ENCODE data around the gene CDH23.

DNA sequence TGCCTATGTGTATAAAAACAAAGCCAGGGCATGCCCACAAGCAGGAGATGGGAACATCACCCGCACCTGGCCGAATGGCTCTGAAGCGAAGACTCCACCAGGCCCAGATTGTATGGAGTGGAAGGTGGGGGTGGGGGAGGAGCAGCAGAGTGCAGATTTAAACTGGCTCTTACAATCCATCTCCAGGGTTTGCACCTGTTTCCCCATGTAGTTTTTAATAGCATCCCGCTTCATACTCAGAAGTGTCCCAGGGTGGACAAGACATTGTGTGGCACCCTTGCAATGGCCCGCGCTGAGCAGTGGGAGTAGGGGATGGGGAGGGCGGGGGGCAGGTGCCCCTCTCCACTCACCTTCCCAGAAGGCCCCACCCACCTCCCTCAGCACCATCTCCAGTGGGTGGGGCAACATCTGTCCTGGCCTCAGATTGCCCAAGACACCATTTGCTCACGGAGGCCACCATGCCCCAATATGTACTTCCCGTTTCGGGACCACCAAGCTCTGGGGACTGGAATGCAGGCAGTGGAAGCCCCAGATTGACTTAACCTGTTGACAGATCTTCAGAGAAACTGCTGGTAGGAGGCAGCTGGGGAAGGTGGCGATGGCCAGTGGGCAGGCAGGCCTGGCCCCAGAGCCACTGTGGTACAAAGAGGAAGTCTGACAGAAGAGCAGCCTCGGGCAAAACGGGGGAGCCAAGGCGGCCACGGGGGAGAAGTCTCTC is 353.6 kb downstream of the CDH23 start:
- TF ChIP-seq, protein P1, sequence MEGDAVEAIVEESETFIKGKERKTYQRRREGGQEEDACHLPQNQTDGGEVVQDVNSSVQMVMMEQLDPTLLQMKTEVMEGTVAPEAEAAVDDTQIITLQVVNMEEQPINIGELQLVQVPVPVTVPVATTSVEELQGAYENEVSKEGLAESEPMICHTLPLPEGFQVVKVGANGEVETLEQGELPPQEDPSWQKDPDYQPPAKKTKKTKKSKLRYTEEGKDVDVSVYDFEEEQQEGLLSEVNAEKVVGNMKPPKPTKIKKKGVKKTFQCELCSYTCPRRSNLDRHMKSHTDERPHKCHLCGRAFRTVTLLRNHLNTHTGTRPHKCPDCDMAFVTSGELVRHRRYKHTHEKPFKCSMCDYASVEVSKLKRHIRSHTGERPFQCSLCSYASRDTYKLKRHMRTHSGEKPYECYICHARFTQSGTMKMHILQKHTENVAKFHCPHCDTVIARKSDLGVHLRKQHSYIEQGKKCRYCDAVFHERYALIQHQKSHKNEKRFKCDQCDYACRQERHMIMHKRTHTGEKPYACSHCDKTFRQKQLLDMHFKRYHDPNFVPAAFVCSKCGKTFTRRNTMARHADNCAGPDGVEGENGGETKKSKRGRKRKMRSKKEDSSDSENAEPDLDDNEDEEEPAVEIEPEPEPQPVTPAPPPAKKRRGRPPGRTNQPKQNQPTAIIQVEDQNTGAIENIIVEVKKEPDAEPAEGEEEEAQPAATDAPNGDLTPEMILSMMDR (IDR thresholded peaks at IDR 0.05), result no peak
- TF ChIP-seq POLR2A (IDR thresholded peaks at IDR 0.05), result no peak

Data from vagina (tissue), 2 donors.